ENCODE data around the gene FAM163A. TPM values are rescaled to one million over a fixed set of nuclear protein-coding genes. Genes with fewer than 3 reads are reported as not detected.
A peak's percentile ranks its signal among the peaks of the same experiment; 100 is the strongest.

The FAM163A gene
- total and polyA plus RNA-seq, 2 donors (not counting 1 experiment from before 2014, with no cell fraction given), result not detected

DNA sequence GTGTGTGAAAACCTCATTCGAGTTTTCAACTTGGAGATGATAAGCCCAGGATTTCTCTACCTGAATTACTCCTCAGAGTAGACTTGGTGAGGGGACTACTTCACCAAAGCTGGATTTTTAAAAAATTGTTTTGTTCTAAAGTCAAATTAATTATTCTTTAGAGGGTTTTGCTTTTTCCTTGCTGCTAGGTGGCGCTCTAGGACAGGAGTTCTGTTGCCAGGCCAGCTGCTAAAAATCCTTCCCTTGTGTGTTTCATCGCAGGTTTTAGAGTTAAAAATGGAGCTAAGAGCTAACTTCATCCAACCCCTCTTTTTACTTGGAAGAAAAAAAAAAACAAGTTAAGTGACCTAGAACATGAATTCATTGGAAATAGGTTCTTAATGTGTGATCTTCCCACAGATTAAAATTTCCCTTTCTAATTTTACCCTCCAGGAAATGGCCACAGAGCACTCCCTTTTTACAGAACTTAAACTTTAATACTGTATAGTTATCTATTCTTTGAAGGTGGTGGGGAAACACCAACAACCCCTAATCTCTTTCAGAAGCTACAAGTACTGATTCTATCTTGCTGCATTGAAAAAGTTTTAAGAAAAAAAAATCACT is 36.7 kb upstream of the FAM163A start:
- H3K9ac ChIP-seq (ENCODE audit: insufficient read depth, low read length), result no peak overlapping the region
- no peak overlapping the region for H2AFZ ChIP-seq (ENCODE audit: low read length)
- no peaks in the 10 kb centered on the region for H4K20me1 ChIP-seq (ENCODE audit: control insufficient read depth, extremely low read depth, insufficient read depth, low read length)
- no peak overlapping the region for H3K27ac ChIP-seq (ENCODE audit: insufficient read depth, low read length)
- DNase-seq (ENCODE audit: low read depth in 2 of 2), result peak; percentile 44 to 74
- no peaks in the 10 kb centered on the region for H3K4me1 ChIP-seq (ENCODE audit: control insufficient read depth, extremely low read depth, insufficient read depth, low read length)
- H3K4me3 ChIP-seq (replicated peaks in 1 of 4; ENCODE audit: control extremely low read depth in 1 of 4, insufficient read depth in 1 of 4, low read depth in 3 of 4, low read length in 4 of 4), result no peak overlapping the region
- no peak overlapping the region for H3K4me2 ChIP-seq (ENCODE audit: extremely low read depth, insufficient read depth, low read length)
- H3K9me3 ChIP-seq (ENCODE audit: control insufficient read depth, insufficient read depth, low read depth, low read length), result no peaks in the 10 kb centered on the region
- TF ChIP-seq EZH2 (IDR thresholded peaks at IDR 0.05; ENCODE audit: low read length, missing control alignments), result no peak
- TF ChIP-seq, protein P1, sequence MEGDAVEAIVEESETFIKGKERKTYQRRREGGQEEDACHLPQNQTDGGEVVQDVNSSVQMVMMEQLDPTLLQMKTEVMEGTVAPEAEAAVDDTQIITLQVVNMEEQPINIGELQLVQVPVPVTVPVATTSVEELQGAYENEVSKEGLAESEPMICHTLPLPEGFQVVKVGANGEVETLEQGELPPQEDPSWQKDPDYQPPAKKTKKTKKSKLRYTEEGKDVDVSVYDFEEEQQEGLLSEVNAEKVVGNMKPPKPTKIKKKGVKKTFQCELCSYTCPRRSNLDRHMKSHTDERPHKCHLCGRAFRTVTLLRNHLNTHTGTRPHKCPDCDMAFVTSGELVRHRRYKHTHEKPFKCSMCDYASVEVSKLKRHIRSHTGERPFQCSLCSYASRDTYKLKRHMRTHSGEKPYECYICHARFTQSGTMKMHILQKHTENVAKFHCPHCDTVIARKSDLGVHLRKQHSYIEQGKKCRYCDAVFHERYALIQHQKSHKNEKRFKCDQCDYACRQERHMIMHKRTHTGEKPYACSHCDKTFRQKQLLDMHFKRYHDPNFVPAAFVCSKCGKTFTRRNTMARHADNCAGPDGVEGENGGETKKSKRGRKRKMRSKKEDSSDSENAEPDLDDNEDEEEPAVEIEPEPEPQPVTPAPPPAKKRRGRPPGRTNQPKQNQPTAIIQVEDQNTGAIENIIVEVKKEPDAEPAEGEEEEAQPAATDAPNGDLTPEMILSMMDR (conservative IDR thresholded peaks at IDR 0.05 in 1 of 2, IDR thresholded peaks at IDR 0.05 in 1 of 2; ENCODE audit: low read depth in 1 of 2, low read length in 2 of 2), result peak; percentile 73 to 86
- H3K27me3 ChIP-seq (ENCODE audit: control insufficient read depth, insufficient read depth, low read length), result no peaks in the 10 kb centered on the region
- H3K79me2 ChIP-seq (ENCODE audit: control insufficient read depth, insufficient read depth, low read length), result no peaks in the 10 kb centered on the region
- H3K36me3 ChIP-seq (ENCODE audit: control insufficient read depth, insufficient read depth, low read length), result no peaks in the 10 kb centered on the region

DNA sequence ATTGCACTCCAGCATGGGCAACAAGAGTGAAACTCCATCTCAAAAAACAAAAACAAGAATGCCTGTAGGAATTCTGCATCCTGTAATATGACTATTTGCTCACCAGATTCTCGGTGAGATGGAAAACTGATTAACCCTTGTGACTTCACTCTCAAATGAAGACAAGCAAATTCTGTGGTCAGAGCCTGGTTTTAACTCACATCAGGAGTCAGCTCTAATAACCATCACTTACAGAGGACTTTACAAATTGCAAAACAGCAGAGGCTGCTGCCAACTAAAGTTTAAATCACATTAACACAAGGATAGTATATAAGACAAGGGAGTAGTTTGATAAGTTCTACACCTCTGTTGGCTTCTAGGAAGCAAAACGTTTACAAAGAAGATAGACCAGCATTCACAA is 35.7 kb upstream of the FAM163A start:
- Histone ChIP-seq H3K36me3 (ENCODE audit: control insufficient read depth, insufficient read depth, low read length) (no peaks in the 10 kb centered on the region), H3K4me1 (ENCODE audit: control insufficient read depth, extremely low read depth, insufficient read depth, low read length) (no peaks in the 10 kb centered on the region), H3K4me3 (replicated peaks in 1 of 4; ENCODE audit: control extremely low read depth in 1 of 4, insufficient read depth in 1 of 4, low read depth in 3 of 4, low read length in 4 of 4) (no peak overlapping the region), H3K4me2 (ENCODE audit: extremely low read depth, insufficient read depth, low read length) (no peak overlapping the region), H3K27me3 (ENCODE audit: control insufficient read depth, insufficient read depth, low read length) (no peaks in the 10 kb centered on the region), H3K27ac (ENCODE audit: insufficient read depth, low read length) (no peak overlapping the region), H4K20me1 (ENCODE audit: control insufficient read depth, extremely low read depth, insufficient read depth, low read length) (no peaks in the 10 kb centered on the region), H3K9me3 (ENCODE audit: control insufficient read depth, insufficient read depth, low read depth, low read length) (no peaks in the 10 kb centered on the region), H2AFZ (ENCODE audit: low read length) (no peak overlapping the region), H3K79me2 (ENCODE audit: control insufficient read depth, insufficient read depth, low read length) (no peaks in the 10 kb centered on the region), H3K9ac (ENCODE audit: insufficient read depth, low read length) (no peak overlapping the region)
- no peak for DNase-seq (ENCODE audit: low read depth in 2 of 2)
- TF ChIP-seq, protein P1 (conservative IDR thresholded peaks at IDR 0.05 in 1 of 2, IDR thresholded peaks at IDR 0.05 in 1 of 2; ENCODE audit: low read depth in 1 of 2, low read length in 2 of 2), result no peak
- TF ChIP-seq EZH2 (IDR thresholded peaks at IDR 0.05; ENCODE audit: low read length, missing control alignments), result no peak

- Histone ChIP-seq H3K36me3 (ENCODE audit: control insufficient read depth, insufficient read depth, low read length) (no peaks in the 10 kb centered on the region), H4K20me1 (ENCODE audit: control insufficient read depth, extremely low read depth, insufficient read depth, low read length) (no peaks in the 10 kb centered on the region), H3K4me3 (replicated peaks in 1 of 4; ENCODE audit: control extremely low read depth in 1 of 4, insufficient read depth in 1 of 4, low read depth in 3 of 4, low read length in 4 of 4) (no peak overlapping the region), H2AFZ (ENCODE audit: low read length) (no peak overlapping the region), H3K9me3 (ENCODE audit: control insufficient read depth, insufficient read depth, low read depth, low read length) (no peaks in the 10 kb centered on the region), H3K4me2 (ENCODE audit: extremely low read depth, insufficient read depth, low read length) (no peak overlapping the region), H3K9ac (ENCODE audit: insufficient read depth, low read length) (no peak overlapping the region), H3K27me3 (ENCODE audit: control insufficient read depth, insufficient read depth, low read length) (no peaks in the 10 kb centered on the region), H3K4me1 (ENCODE audit: control insufficient read depth, extremely low read depth, insufficient read depth, low read length) (no peaks in the 10 kb centered on the region), H3K79me2 (ENCODE audit: control insufficient read depth, insufficient read depth, low read length) (no peaks in the 10 kb centered on the region), H3K27ac (ENCODE audit: insufficient read depth, low read length) (no peak overlapping the region)
- TF ChIP-seq EZH2 (IDR thresholded peaks at IDR 0.05; ENCODE audit: low read length, missing control alignments), result no peak
- TF ChIP-seq, protein P1 (conservative IDR thresholded peaks at IDR 0.05 in 1 of 2, IDR thresholded peaks at IDR 0.05 in 1 of 2; ENCODE audit: low read depth in 1 of 2, low read length in 2 of 2), result no peak
- no peak for DNase-seq (ENCODE audit: low read depth in 2 of 2)
Observed at GRCh38 chr1:179708434-179709195, 34.5 kb upstream of the FAM163A start.

All from fibroblast of lung (primary cell).